GM23248 (cell line): ENCODE results near the gene SEMA3F.

Experiments
- EZH2 ChIP-seq: fragments of 200-600 bp; sonication (generic); IDR thresholded peaks from 2 replicates; pipeline ENCODE4 v1.6.1; 2018; ENCODE audit warnings: antibody characterized with exemption, mild to moderate bottlenecking; ENCODE audit not compliant: insufficient read depth, poor library complexity, severe bottlenecking
- EZH2phosphoT487 ChIP-seq: fragments of 200-600 bp; sonication (generic); IDR thresholded peaks from 2 replicates; pipeline ENCODE4 v1.6.1; 2018; ENCODE audit warnings: antibody characterized with exemption, moderate library complexity, mild to moderate bottlenecking, low read depth; ENCODE audit not compliant: insufficient read depth

DNA sequence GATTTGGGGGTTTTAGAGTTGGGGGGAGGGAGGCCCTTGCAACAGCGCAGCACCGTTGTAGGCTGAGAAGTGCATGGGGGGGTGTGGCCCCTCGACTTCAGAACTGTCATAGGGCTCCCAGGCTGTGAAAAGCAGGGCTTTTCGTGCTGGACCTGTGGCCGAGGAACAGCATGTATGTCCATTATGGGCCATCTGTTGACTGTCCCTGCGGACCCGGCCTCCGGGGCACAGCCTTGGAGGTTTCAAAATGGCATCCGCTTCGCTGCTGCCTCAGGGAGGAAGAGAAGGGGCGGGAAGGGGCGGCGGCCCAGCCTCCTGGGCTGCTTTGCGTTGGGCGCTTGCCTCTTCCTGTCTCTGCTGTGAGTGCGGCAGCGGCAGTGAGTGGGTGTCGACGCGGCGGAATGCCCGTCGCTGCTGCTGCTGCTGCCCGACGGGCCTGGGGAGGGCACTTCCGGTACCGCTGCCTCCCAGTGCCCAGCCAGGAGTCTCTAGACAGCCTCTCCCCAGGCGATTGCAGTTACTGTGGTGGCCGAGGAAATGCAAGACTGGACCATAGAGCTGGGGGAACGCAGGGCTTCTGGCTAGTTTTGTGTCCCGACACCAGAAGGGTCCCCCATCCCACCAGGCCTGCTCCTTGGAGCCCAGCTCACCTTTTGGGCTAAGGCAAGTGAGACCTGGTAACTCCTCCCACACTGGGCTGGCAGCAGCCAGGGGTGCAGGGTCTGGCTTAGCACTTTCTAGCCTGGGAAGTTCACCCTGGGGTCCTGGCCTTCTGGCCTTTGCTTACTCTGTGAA, 82.8 kb downstream of the SEMA3F start:
- TF ChIP-seq EZH2phosphoT487 (no peak), EZH2 (no peak)
